Right cardiac atrium (tissue), 5 donors: Measurements from ENCODE around the gene FMNL3. TPM values are rescaled to one million over a fixed set of nuclear protein-coding genes. Genes with fewer than 3 reads are reported as not detected.

Experiments used
- ATAC-seq, 2 donors: fragments of 200-7000 bp; cut with Tn5 transposase; one replicate each; pipeline versions ENCODE4 v1.8.0 to v1.9.1; 2020; ENCODE audit warnings: moderate library complexity in 2 of 2, mild to moderate bottlenecking in 1 of 2
- DNase-seq, 3 donors: peaks; one replicate each; pipeline ENCODE4 v3.0.0-alpha.2; 2020
- H3K27ac ChIP-seq: one replicate; pipeline ENCODE4 v1.5.1; 2013; ENCODE audit warnings: mild to moderate bottlenecking, low read length, control low read depth, moderate library complexity
- H3K27me3 ChIP-seq: one replicate; pipeline ENCODE4 v1.6.1; 2013; ENCODE audit not compliant: control insufficient read depth, insufficient read depth
- H3K4me1 ChIP-seq: one replicate; pipeline ENCODE4 v1.6.1; 2013; ENCODE audit warnings: low read length; ENCODE audit not compliant: control insufficient read depth, insufficient read depth
- H3K4me3 ChIP-seq: one replicate; pipeline ENCODE4 v1.5.1; 2013; ENCODE audit warnings: low read length, control low read depth
- H3K9me3 ChIP-seq: one replicate; pipeline ENCODE4 v1.6.1; 2013; ENCODE audit warnings: low read length; ENCODE audit not compliant: control insufficient read depth
- WGBS: extraction: QIAGEN DNeasy Blood & Tissue Kit; methylation state at CpG from one replicate; pipeline ENCODE4 v1.1.7; 2013; 5-methylcytosine and 5-hydroxymethylcytosine counted together
- intact Hi-C, 4 donors: fragments of 100-400 bp; cut with DNase I; formaldehyde crosslinking; loops; one replicate each; pipeline versions ENCODE4 v1.11.0 to v1.14.0; 2022 to 2023
- polyA plus RNA-seq: library from polyadenylated mRNA; stranded (reverse); fragments of 200-250 nt; gene quantifications from one replicate; pipeline ENCODE4 v1.2.3, GENCODE V29; 2013
- total RNA-seq, 4 donors: library from RNA; stranded (reverse); fragmentation: NEBNext Ultra II Directional; extraction: Animal tissue kit (Norgen Biotek cat#: 25700); gene quantifications; one replicate each; pipeline ENCODE4 v1.2.1, GENCODE V29; 2021
- donor health status: healthy with polysubstance abuse.
- donor health status: DM: no; HTN: yes; CAD: no.
- donor health status: DM: no; HTN: no; CAD: no.
- donor health status: DM: no; HTN: yes; CAD: no; lungs with severe emphysema.
- donor health status: DM: yes; HTN: yes; CAD: no.

Gene FMNL3
- total and polyA plus RNA-seq, 5 donors: 7.0 to 19.0 (median 11.8) TPM

GRCh38 chr12:49588721-49589516 lies 118.3 kb downstream of the FMNL3 start:
- ATAC-seq (no peak), DNase-seq (peak in 2 of 3 donors; percentile 69 to 78)

GRCh38 chr12:49588281-49588680 lies 118.9 kb downstream of the FMNL3 start:
- H3K27ac ChIP-seq: no peak overlapping the region
- 86% methylated on average over 7 of the region's 7 CpGs for WGBS

More at GRCh38 chr12:49588721-49589516, 118.3 kb downstream of the FMNL3 start:
- no peak overlapping the region for H3K4me3 ChIP-seq
- H3K9me3 ChIP-seq: no peaks in the 10 kb centered on the region
- H3K27me3 ChIP-seq: no peaks in the 10 kb centered on the region
- H3K27ac ChIP-seq: no peak overlapping the region
- intact Hi-C loops: loop anchor here in 1 of 4 donors (10.0 kb wide), 1 partner anchor 234 kb away; no protein-coding TSS in a partner anchor
- H3K4me1 ChIP-seq: peaks cover 3% of the 10 kb centered on the region
- WGBS: 66% methylated on average over 4 of the region's 4 CpGs

GRCh38 chr12:49587174-49587908 lies 119.9 kb downstream of the FMNL3 start:
- intact Hi-C loops: loop anchor here in 1 of 4 donors (10.0 kb wide), 1 partner anchor 233 kb away; no protein-coding TSS in a partner anchor
- Histone ChIP-seq H3K9me3 (no peaks in the 10 kb centered on the region), H3K4me1 (peaks cover 6% of the 10 kb centered on the region), H3K27ac (no peak overlapping the region), H3K27me3 (no peaks in the 10 kb centered on the region), H3K4me3 (no peak overlapping the region)
- ATAC-seq: no peak
- WGBS: 84% methylated on average over 11 of the region's 11 CpGs
- DNase-seq: no peak

More at GRCh38 chr12:49588281-49588680, 118.9 kb downstream of the FMNL3 start:
- ATAC-seq (no peak), DNase-seq (no peak)
- H3K9me3 ChIP-seq: no peaks in the 10 kb centered on the region
- H3K27me3 ChIP-seq: no peaks in the 10 kb centered on the region
- no peak overlapping the region for H3K4me3 ChIP-seq
- intact Hi-C loops: loop anchor here in 1 of 4 donors (10.0 kb wide), 1 partner anchor 233 kb away; no protein-coding TSS in a partner anchor
- H3K4me1 ChIP-seq: peaks cover 6% of the 10 kb centered on the region

Other genes starting within 250 kb of the FMNL3 start
- gene KCNH3, start 168.4 kb downstream of the FMNL3 start, total RNA-seq: 1 to 10 TPM in 3 of 4 donors, under 1 TPM in 1; 0.75 to 4.4 (median 1.2) TPM
- gene KCNH3, start 168.4 kb downstream of the FMNL3 start, polyA plus RNA-seq: 1.6 TPM
- 100 to 1,000 TPM in 1 of 4 donors, 10 to 100 TPM in 3; 81.7 to 115 (median 87.0) TPM for gene MCRS1, start 139.3 kb downstream of the FMNL3 start, total RNA-seq
- 72.3 TPM for gene MCRS1, start 139.3 kb downstream of the FMNL3 start, polyA plus RNA-seq
- under 1 TPM; 0.17 to 0.74 (median 0.43) TPM for gene FAM186B, start 101.8 kb downstream of the FMNL3 start, total RNA-seq
- 0.16 TPM for gene FAM186B, start 101.8 kb downstream of the FMNL3 start, polyA plus RNA-seq
- gene PRPF40B, start 83.8 kb downstream of the FMNL3 start, total RNA-seq: 10 to 100 TPM; 19.2 to 26.7 (median 22.1) TPM
- gene PRPF40B, start 83.8 kb downstream of the FMNL3 start, polyA plus RNA-seq: 15.9 TPM
- 100 to 1,000 TPM; 216 to 254 (median 247) TPM for gene TMBIM6, start 34.2 kb upstream of the FMNL3 start, total RNA-seq
- gene TMBIM6, start 34.2 kb upstream of the FMNL3 start, polyA plus RNA-seq: 159 TPM
- 10 to 100 TPM; 20.3 to 23.2 (median 21.1) TPM for gene NCKAP5L, start 121.0 kb upstream of the FMNL3 start, total RNA-seq
- gene NCKAP5L, start 121.0 kb upstream of the FMNL3 start, polyA plus RNA-seq: 18.1 TPM
- 1 to 10 TPM; 2.9 to 3.6 (median 3.2) TPM for gene BCDIN3D, start 135.7 kb upstream of the FMNL3 start, total RNA-seq
- gene BCDIN3D, start 135.7 kb upstream of the FMNL3 start, polyA plus RNA-seq: 2.2 TPM
- 10 to 100 TPM; 10.4 to 31.1 (median 17.4) TPM for gene FAIM2, start 196.5 kb upstream of the FMNL3 start, total RNA-seq
- 37.4 TPM for gene FAIM2, start 196.5 kb upstream of the FMNL3 start, polyA plus RNA-seq
- gene AQP2, start 243.3 kb upstream of the FMNL3 start, total RNA-seq: 1 to 10 TPM in 1 of 4 donors, under 1 TPM in 3; 0.17 to 1.1 (median 0.52) TPM
- 0.77 TPM for gene AQP2, start 243.3 kb upstream of the FMNL3 start, polyA plus RNA-seq